WTC11 (cell line): ENCODE data around the gene MPV17L2. TPM values are rescaled to one million over a fixed set of nuclear protein-coding genes. Genes with fewer than 3 reads are reported as not detected.
A peak's percentile ranks its signal among the peaks of the same experiment; 100 is the strongest.

ENCODE experiments used
- ATF1 ChIP-seq: sonication (generic); formaldehyde crosslinking; IDR thresholded peaks from 2 replicates; pipeline ENCODE4 v1.8.1; 2023; ENCODE audit warnings: mild to moderate bottlenecking, moderate library complexity, missing genetic modification reagents
- ESRRA ChIP-seq: sonication (generic); formaldehyde crosslinking; IDR thresholded peaks from 2 replicates; pipeline ENCODE4 v1.8.1; 2022; ENCODE audit warnings: mild to moderate bottlenecking, missing genetic modification reagents, borderline replicate concordance
- ETV6 ChIP-seq: sonication (generic); formaldehyde crosslinking; IDR thresholded peaks from 2 replicates; pipeline ENCODE4 v1.8.1; 2022; ENCODE audit warnings: mild to moderate bottlenecking, missing genetic modification reagents
- FOXJ3 ChIP-seq: sonication (generic); formaldehyde crosslinking; IDR thresholded peaks from 2 replicates; pipeline ENCODE4 v1.9.0; 2021; ENCODE audit warnings: missing genetic modification reagents, mild to moderate bottlenecking, borderline replicate concordance
- GABPB1 ChIP-seq: sonication (generic); formaldehyde crosslinking; IDR thresholded peaks from 2 replicates; pipeline ENCODE4 v1.8.1; 2023; ENCODE audit warnings: mild to moderate bottlenecking, missing genetic modification reagents
- HMGA2 ChIP-seq: fragments of 250-450 bp; sonication (Bioruptor Pico); IDR thresholded peaks from 2 replicates; pipeline ENCODE4 v1.4.0; 2021; ENCODE audit warnings: mild to moderate bottlenecking, moderate library complexity
- JAZF1 ChIP-seq: fragments of 250-450 bp; sonication (Bioruptor Pico); IDR thresholded peaks from 2 replicates; pipeline ENCODE4 v1.9.0; 2021; ENCODE audit warnings: moderate library complexity, mild to moderate bottlenecking, inconsistent platforms
- MAX ChIP-seq: sonication (generic); formaldehyde crosslinking; IDR thresholded peaks from 2 replicates; pipeline ENCODE4 v1.8.0; 2022; ENCODE audit warnings: mild to moderate bottlenecking, missing genetic modification reagents
- NFATC4 ChIP-seq: fragments of 250-450 bp; sonication (Bioruptor Pico); IDR thresholded peaks from 2 replicates; pipeline ENCODE4 v1.9.0; 2021; ENCODE audit warnings: mild to moderate bottlenecking
- OVOL2 ChIP-seq: fragments of 250-450 bp; sonication (Bioruptor Pico); IDR thresholded peaks from 2 replicates; pipeline ENCODE4 v1.9.0; 2021; ENCODE audit warnings: mild to moderate bottlenecking, borderline replicate concordance
- PRRX2 ChIP-seq: fragments of 250-450 bp; sonication (Bioruptor Pico); IDR thresholded peaks from 2 replicates; pipeline ENCODE4 v1.8.0; 2021; ENCODE audit warnings: mild to moderate bottlenecking
- SMAD3 ChIP-seq: sonication (generic); formaldehyde crosslinking; IDR thresholded peaks from 2 replicates; pipeline ENCODE4 v1.8.0; 2022; ENCODE audit warnings: missing genetic modification reagents, mild to moderate bottlenecking, borderline replicate concordance
- TEAD4 ChIP-seq: sonication (generic); formaldehyde crosslinking; IDR thresholded peaks from 2 replicates; pipeline ENCODE4 v1.8.0; 2022; ENCODE audit warnings: mild to moderate bottlenecking, missing genetic modification reagents
- USF2 ChIP-seq: sonication (generic); formaldehyde crosslinking; IDR thresholded peaks from 2 replicates; pipeline ENCODE4 v1.8.1; 2023; ENCODE audit warnings: mild to moderate bottlenecking, missing genetic modification reagents, moderate library complexity
- ZMAT4 ChIP-seq: fragments of 250-450 bp; sonication (Bioruptor Pico); IDR thresholded peaks from 2 replicates; pipeline ENCODE4 v1.9.0; 2021; ENCODE audit warnings: mild to moderate bottlenecking
- ZNF138 ChIP-seq: sonication (generic); formaldehyde crosslinking; conservative IDR thresholded peaks from 2 replicates; pipeline ENCODE4 v1.8.1; 2022; ENCODE audit warnings: mild to moderate bottlenecking, moderate library complexity, missing genetic modification reagents
- ZNF219 ChIP-seq: sonication (generic); formaldehyde crosslinking; IDR thresholded peaks from 2 replicates; pipeline ENCODE4 v1.8.0; 2023; ENCODE audit warnings: missing genetic modification reagents, mild to moderate bottlenecking, borderline replicate concordance
- ZNF423 ChIP-seq: fragments of 250-450 bp; sonication (Bioruptor Pico); IDR thresholded peaks from 2 replicates; pipeline ENCODE4 v2.1.2; 2022; ENCODE audit warnings: mild to moderate bottlenecking, moderate library complexity
- ZNF425 ChIP-seq: fragments of 250-450 bp; sonication (Bioruptor Pico); conservative IDR thresholded peaks from 2 replicates; pipeline ENCODE4 v1.9.0; 2021; ENCODE audit warnings: mild to moderate bottlenecking
- ZNF671 ChIP-seq: fragments of 250-450 bp; sonication (Bioruptor Pico); IDR thresholded peaks from 2 replicates; pipeline ENCODE4 v1.8.0; 2021; ENCODE audit warnings: mild to moderate bottlenecking
- total RNA-seq: library from RNA; stranded (reverse); gene quantifications from 3 replicates; pipeline ENCODE4 v1.2.3, GENCODE V29; 2021
- TF ChIP-seq, protein P1 (sequence below): sonication (generic); formaldehyde crosslinking; IDR thresholded peaks from 2 replicates; pipeline ENCODE4 v1.8.0; 2022; ENCODE audit warnings: mild to moderate bottlenecking, missing genetic modification reagents
- TF ChIP-seq, protein P2 (sequence below): sonication (generic); formaldehyde crosslinking; IDR thresholded peaks from 2 replicates; pipeline ENCODE4 v1.8.1; 2022; ENCODE audit warnings: low read depth, missing genetic modification reagents, borderline replicate concordance
- TF ChIP-seq, protein P3 (sequence below): sonication (generic); formaldehyde crosslinking; IDR thresholded peaks from 2 replicates; pipeline ENCODE4 v1.8.0; 2023; ENCODE audit warnings: missing genetic modification reagents
- TF ChIP-seq, protein P4 (sequence below): sonication (generic); formaldehyde crosslinking; conservative IDR thresholded peaks from 2 replicates; pipeline ENCODE4 v1.8.1; 2023; ENCODE audit warnings: mild to moderate bottlenecking, low read depth, missing genetic modification reagents, moderate library complexity

MPV17L2 gene
- total RNA-seq, 1 experiment from 2014 or later = 29.8 TPM

DNA sequence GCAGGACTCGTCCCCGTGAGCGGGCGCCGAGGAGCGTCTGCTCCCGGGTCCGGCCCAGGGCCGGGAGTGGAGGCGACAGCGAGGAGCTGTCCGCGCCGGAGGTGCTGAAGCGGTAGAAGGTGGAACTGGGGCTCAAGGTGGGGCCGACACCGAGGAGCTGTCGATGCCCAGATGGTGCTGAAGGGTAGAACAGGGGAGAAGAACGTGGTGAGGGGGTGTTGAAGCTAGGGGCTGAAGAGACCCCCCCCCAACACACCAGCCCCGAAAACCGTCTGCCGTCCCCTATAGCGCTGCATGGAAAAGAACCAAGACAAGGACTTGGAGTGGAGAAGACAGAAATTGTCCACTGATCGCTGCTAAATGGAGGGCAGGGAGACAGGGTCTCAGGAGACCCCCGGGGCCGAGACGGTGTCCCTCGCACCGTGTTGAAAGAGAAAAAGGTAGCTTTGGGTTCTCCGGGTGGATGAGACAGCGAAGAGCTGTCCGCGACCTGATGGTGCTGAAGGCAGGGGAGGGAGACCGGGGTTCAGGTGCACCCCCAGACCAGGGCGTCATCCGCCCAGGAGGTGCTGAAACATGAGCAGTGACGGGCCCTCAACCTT is 40.3 kb downstream of the MPV17L2 start (continued):
- TF ChIP-seq ATF1 (CRISPR knock-in tag) = peak; percentile 73; the same call in 1 of the 2 replicates
- TF ChIP-seq TEAD4 (CRISPR knock-in tag) = peak; percentile 92
- TF ChIP-seq ZNF425 (CRISPR knock-in tag) = no peak
- TF ChIP-seq, protein P1, sequence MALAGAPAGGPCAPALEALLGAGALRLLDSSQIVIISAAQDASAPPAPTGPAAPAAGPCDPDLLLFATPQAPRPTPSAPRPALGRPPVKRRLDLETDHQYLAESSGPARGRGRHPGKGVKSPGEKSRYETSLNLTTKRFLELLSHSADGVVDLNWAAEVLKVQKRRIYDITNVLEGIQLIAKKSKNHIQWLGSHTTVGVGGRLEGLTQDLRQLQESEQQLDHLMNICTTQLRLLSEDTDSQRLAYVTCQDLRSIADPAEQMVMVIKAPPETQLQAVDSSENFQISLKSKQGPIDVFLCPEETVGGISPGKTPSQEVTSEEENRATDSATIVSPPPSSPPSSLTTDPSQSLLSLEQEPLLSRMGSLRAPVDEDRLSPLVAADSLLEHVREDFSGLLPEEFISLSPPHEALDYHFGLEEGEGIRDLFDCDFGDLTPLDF (CRISPR knock-in tag) = peak; percentile 87; the same call in 1 of the 2 replicates
- TF ChIP-seq OVOL2 = no peak
- TF ChIP-seq NFATC4 (CRISPR knock-in tag) = no peak
- no peak for TF ChIP-seq JAZF1
- TF ChIP-seq FOXJ3 (CRISPR knock-in tag) = 0 out of 2 replicates have a peak, but pooled peaks have one; percentile 84
- TF ChIP-seq ZNF138 (CRISPR knock-in tag) = 0 out of 2 replicates have a peak, but pooled peaks have one; percentile 50
- peak; percentile 82; the same call in 1 of the 2 replicates for TF ChIP-seq ESRRA (CRISPR knock-in tag)
- TF ChIP-seq, protein P2, sequence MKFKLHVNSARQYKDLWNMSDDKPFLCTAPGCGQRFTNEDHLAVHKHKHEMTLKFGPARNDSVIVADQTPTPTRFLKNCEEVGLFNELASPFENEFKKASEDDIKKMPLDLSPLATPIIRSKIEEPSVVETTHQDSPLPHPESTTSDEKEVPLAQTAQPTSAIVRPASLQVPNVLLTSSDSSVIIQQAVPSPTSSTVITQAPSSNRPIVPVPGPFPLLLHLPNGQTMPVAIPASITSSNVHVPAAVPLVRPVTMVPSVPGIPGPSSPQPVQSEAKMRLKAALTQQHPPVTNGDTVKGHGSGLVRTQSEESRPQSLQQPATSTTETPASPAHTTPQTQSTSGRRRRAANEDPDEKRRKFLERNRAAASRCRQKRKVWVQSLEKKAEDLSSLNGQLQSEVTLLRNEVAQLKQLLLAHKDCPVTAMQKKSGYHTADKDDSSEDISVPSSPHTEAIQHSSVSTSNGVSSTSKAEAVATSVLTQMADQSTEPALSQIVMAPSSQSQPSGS (CRISPR knock-in tag) = peak; percentile 75; the same call in 1 of the 2 replicates
- TF ChIP-seq ZMAT4 (CRISPR knock-in tag) = no peak
- TF ChIP-seq ZNF671 = no peak
- no peak for TF ChIP-seq ZNF423
- TF ChIP-seq, protein P3, sequence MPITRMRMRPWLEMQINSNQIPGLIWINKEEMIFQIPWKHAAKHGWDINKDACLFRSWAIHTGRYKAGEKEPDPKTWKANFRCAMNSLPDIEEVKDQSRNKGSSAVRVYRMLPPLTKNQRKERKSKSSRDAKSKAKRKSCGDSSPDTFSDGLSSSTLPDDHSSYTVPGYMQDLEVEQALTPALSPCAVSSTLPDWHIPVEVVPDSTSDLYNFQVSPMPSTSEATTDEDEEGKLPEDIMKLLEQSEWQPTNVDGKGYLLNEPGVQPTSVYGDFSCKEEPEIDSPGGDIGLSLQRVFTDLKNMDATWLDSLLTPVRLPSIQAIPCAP (CRISPR knock-in tag) = peak; percentile 91
- TF ChIP-seq HMGA2 (CRISPR knock-in tag) = no peak
- peak; percentile 97 for TF ChIP-seq ETV6
- no peak for TF ChIP-seq PRRX2
- TF ChIP-seq, protein P4, sequence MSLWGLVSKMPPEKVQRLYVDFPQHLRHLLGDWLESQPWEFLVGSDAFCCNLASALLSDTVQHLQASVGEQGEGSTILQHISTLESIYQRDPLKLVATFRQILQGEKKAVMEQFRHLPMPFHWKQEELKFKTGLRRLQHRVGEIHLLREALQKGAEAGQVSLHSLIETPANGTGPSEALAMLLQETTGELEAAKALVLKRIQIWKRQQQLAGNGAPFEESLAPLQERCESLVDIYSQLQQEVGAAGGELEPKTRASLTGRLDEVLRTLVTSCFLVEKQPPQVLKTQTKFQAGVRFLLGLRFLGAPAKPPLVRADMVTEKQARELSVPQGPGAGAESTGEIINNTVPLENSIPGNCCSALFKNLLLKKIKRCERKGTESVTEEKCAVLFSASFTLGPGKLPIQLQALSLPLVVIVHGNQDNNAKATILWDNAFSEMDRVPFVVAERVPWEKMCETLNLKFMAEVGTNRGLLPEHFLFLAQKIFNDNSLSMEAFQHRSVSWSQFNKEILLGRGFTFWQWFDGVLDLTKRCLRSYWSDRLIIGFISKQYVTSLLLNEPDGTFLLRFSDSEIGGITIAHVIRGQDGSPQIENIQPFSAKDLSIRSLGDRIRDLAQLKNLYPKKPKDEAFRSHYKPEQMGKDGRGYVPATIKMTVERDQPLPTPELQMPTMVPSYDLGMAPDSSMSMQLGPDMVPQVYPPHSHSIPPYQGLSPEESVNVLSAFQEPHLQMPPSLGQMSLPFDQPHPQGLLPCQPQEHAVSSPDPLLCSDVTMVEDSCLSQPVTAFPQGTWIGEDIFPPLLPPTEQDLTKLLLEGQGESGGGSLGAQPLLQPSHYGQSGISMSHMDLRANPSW (CRISPR knock-in tag) = no peak
- no peak; the same call in 1 of the 2 replicates for TF ChIP-seq USF2 (CRISPR knock-in tag)
- peak; percentile 38; the same call in 1 of the 2 replicates for TF ChIP-seq GABPB1
- TF ChIP-seq ZNF219 (CRISPR knock-in tag) = peak; percentile 85; the same call in 1 of the 2 replicates
- TF ChIP-seq SMAD3 = peak; percentile 93
- peak; percentile 84 for TF ChIP-seq MAX (CRISPR knock-in tag)
